Left forelimb (tissue), 1 donor: ENCODE results near the gene ANO9.
"Not testable (repeated sequence)": the region's sequence is repeated elsewhere in the genome, so short reads cannot be mapped to it uniquely, and the experiment has no call there.

Source experiments
- DNase-seq: peaks from one replicate; pipeline ENCODE4 v3.0.0-alpha.2; 2018; ENCODE audit warnings: low spot score

ANO9 gene

GRCh38 chr11:415640-416041, 26.2 kb downstream of the ANO9 start:
- no peak for DNase-seq

- no peak for DNase-seq
Observed at GRCh38 chr11:414318-414857, 27.4 kb downstream of the ANO9 start.

- no peak for DNase-seq
Observed at GRCh38 chr11:413120-414081, 28.4 kb downstream of the ANO9 start.

- no peak for DNase-seq
Observed at GRCh38 chr11:412641-413119, 29.1 kb downstream of the ANO9 start.

GRCh38 chr11:411520-411919, 30.3 kb downstream of the ANO9 start:
- not testable (repeated sequence) for DNase-seq

- DNase-seq = not testable (repeated sequence)
Observed at GRCh38 chr11:410711-411110, 31.1 kb downstream of the ANO9 start.

- no peak for DNase-seq
Observed at GRCh38 chr11:409600-410483, 32.0 kb downstream of the ANO9 start.

- DNase-seq = no peak
Observed at GRCh38 chr11:409008-409599, 32.7 kb downstream of the ANO9 start.

GRCh38 chr11:408154-409007, 33.4 kb downstream of the ANO9 start:
- no peak for DNase-seq

GRCh38 chr11:407651-408123, 34.1 kb downstream of the ANO9 start:
- DNase-seq = no peak

GRCh38 chr11:406796-407650, 34.8 kb downstream of the ANO9 start:
- DNase-seq = peak; percentile 83

GRCh38 chr11:405954-406795, 35.6 kb downstream of the ANO9 start:
- no peak for DNase-seq

- no peak for DNase-seq
Observed at GRCh38 chr11:405323-405953, 36.4 kb downstream of the ANO9 start.

- no peak for DNase-seq
Observed at GRCh38 chr11:404551-405264, 37.1 kb downstream of the ANO9 start.

- DNase-seq = no peak
Observed at GRCh38 chr11:403761-404431, 37.9 kb downstream of the ANO9 start.

- no peak for DNase-seq
Observed at GRCh38 chr11:403021-403760, 38.6 kb downstream of the ANO9 start.
